Measurements from ENCODE around the gene FEZF2.

FEZF2 gene

GRCh38 chr3:62369476-62369743 lies 3.9 kb downstream of the FEZF2 start:
- Histone ChIP-seq H3K4me2 (no peak overlapping the region), H3K9me3 (replicated peaks in 1 of 11) (peaks cover 67 to 74% (median 70%) of the 10 kb centered on the region in 11 experiments), H3K9ac (no peak overlapping the region), H3K36me3 (peaks cover 0 to 5% (median 0%) of the 10 kb centered on the region in 11 experiments; a peak in 1 of 22 replicates), H3K4me3 (no peak overlapping the region), H3K27ac (no peak overlapping the region), H3K27me3 (peaks cover 14 to 29% (median 22%) of the 10 kb centered on the region in 11 experiments; a peak in 20 of 22 replicates), H3K4me1 (no peaks in the 10 kb centered on the region), H4K20me1 (no peaks in the 10 kb centered on the region)
- no peak for TF ChIP-seq Cebpa-rat (IDR thresholded peaks at IDR 0.05)

GRCh38 chr3:62368705-62369475 lies 4.5 kb downstream of the FEZF2 start:
- Histone ChIP-seq H3K36me3 (peaks cover 0 to 5% (median 0%) of the 10 kb centered on the region in 11 experiments; a peak in 1 of 22 replicates), H3K4me1 (no peaks in the 10 kb centered on the region), H3K4me3 (no peak overlapping the region), H3K9me3 (replicated peaks in 1 of 11) (peaks cover 62 to 69% (median 65%) of the 10 kb centered on the region in 11 experiments), H4K20me1 (no peaks in the 10 kb centered on the region), H3K4me2 (no peak overlapping the region), H3K9ac (no peak overlapping the region), H3K27ac (no peak overlapping the region), H3K27me3 (peaks cover 14 to 24% (median 20%) of the 10 kb centered on the region in 11 experiments; a peak in 20 of 22 replicates)
- TF ChIP-seq Cebpa-rat (IDR thresholded peaks at IDR 0.05), result no peak

GRCh38 chr3:62368290-62368704 lies 5.1 kb downstream of the FEZF2 start:
- Histone ChIP-seq H3K4me2 (no peak overlapping the region), H3K36me3 (peaks cover 0 to 5% (median 0%) of the 10 kb centered on the region in 11 experiments; a peak in 1 of 22 replicates), H3K27me3 (peaks cover 14 to 22% (median 20%) of the 10 kb centered on the region in 11 experiments; a peak in 20 of 22 replicates), H3K4me3 (no peak overlapping the region), H3K4me1 (no peaks in the 10 kb centered on the region), H3K9me3 (replicated peaks in 1 of 11) (peaks cover 56 to 63% (median 59%) of the 10 kb centered on the region in 11 experiments), H3K27ac (no peak overlapping the region), H3K9ac (no peak overlapping the region), H4K20me1 (no peaks in the 10 kb centered on the region)
- no peak for TF ChIP-seq Cebpa-rat (IDR thresholded peaks at IDR 0.05)

GRCh38 chr3:62367763-62368195 lies 5.6 kb downstream of the FEZF2 start:
- no peak for TF ChIP-seq Cebpa-rat (IDR thresholded peaks at IDR 0.05)

GRCh38 chr3:62366126-62366484 lies 7.2 kb downstream of the FEZF2 start:
- Histone ChIP-seq H3K9ac (no peak overlapping the region), H3K27me3 (peaks cover 14 to 22% (median 20%) of the 10 kb centered on the region in 11 experiments; a peak in 20 of 22 replicates), H4K20me1 (no peaks in the 10 kb centered on the region), H3K27ac (no peak overlapping the region), H3K4me2 (no peak overlapping the region), H3K4me1 (peaks cover 2 to 9% (median 8%) of the 10 kb centered on the region in 10 experiments), H3K36me3 (peaks cover 0 to 5% (median 0%) of the 10 kb centered on the region in 11 experiments; a peak in 1 of 22 replicates), H3K4me3 (no peak overlapping the region), H3K9me3 (replicated peaks in 1 of 11) (peaks cover 34 to 42% (median 38%) of the 10 kb centered on the region in 11 experiments)
- TF ChIP-seq Cebpa-rat (IDR thresholded peaks at IDR 0.05), result no peak

More at GRCh38 chr3:62367763-62368195, 5.6 kb downstream of the FEZF2 start:
- no peak overlapping the region for H3K4me3 ChIP-seq
- no peak overlapping the region for H3K4me2 ChIP-seq
- peaks cover 14 to 22% (median 20%) of the 10 kb centered on the region in 11 experiments; a peak in 20 of 22 replicates for H3K27me3 ChIP-seq
- no peaks in the 10 kb centered on the region for H3K4me1 ChIP-seq
- peaks cover 0 to 5% (median 0%) of the 10 kb centered on the region in 11 experiments; a peak in 1 of 22 replicates for H3K36me3 ChIP-seq
- no peak overlapping the region for H3K9ac ChIP-seq
- no peaks in the 10 kb centered on the region for H4K20me1 ChIP-seq
- peaks cover 51 to 57% (median 54%) of the 10 kb centered on the region in 11 experiments for H3K9me3 ChIP-seq (replicated peaks in 1 of 11)
- H3K27ac ChIP-seq, result no peak overlapping the region

DNA sequence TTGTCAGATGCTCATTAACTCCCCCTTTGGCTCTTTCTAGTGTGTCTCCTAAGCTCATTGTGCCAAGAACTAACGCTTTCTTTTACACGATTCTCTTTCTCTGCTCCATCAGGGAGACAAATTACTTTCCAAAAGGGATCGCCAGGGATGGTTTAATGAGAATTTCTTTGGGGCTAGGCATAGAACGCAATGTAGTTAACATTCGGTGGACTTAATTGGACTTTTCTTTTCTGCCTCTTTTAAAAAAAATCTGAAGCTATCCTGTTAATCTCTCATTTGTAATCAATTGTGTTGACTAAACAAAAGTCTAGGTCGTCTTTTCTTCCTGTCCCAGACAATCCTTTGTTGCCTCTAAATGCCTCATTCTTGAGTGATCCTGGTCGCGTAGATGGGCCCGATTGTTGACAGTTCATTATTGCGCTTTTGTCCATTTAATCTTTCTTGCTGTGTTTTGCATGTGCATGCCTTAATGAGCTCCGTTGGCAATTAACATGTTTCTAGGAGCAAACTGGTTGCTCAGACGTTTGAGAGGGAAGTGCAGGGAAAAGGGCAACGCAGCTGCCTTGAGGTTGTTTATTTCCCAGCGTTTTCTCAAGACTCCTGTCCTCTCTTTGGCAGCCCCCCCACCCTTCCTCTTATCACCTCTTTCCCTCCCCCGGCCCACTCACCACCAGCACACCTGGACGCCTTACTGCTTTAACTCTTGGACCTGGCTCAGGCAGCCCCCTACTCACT lies 7.8 kb downstream of the FEZF2 start:
- no peak for TF ChIP-seq Cebpa-rat (IDR thresholded peaks at IDR 0.05)
- no peak overlapping the region for H3K9ac ChIP-seq
- H3K4me3 ChIP-seq, result no peak overlapping the region
- H3K9me3 ChIP-seq (replicated peaks in 1 of 11), result peaks cover 29 to 36% (median 32%) of the 10 kb centered on the region in 11 experiments
- H3K4me2 ChIP-seq, result no peak overlapping the region
- no peak overlapping the region for H3K27ac ChIP-seq
- peaks cover 8 to 14% (median 13%) of the 10 kb centered on the region in 10 experiments for H3K4me1 ChIP-seq
- H3K27me3 ChIP-seq, result peaks cover 14 to 22% (median 20%) of the 10 kb centered on the region in 11 experiments; a peak in 20 of 22 replicates
- peaks cover 0 to 5% (median 0%) of the 10 kb centered on the region in 11 experiments; a peak in 1 of 22 replicates for H3K36me3 ChIP-seq
- no peaks in the 10 kb centered on the region for H4K20me1 ChIP-seq

DNA sequence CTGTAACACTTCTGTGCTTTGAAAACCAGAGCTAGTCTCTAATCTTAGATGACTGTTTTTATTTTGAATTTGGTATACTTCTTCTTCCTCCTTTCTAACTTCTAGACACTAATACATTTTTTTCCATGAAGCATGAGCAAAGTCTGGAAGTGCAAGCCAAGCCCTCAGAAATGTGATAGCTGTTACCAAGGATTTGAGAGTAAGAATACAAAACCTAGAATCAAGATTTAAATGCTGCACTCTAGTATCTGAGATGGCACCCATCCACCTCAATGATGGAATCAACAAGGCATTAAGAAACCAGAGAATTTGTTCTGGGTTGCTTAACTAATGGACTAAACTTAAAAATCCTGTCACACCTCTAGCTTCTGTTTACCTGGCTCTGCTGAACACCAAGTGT lies 9.2 kb downstream of the FEZF2 start:
- H3K4me2 ChIP-seq, result no peak overlapping the region
- no peak for TF ChIP-seq Cebpa-rat (IDR thresholded peaks at IDR 0.05)
- H3K9ac ChIP-seq, result no peak overlapping the region
- peaks cover 14 to 22% (median 20%) of the 10 kb centered on the region in 11 experiments; a peak in 20 of 22 replicates for H3K27me3 ChIP-seq
- peaks cover 15 to 22% (median 18%) of the 10 kb centered on the region in 11 experiments for H3K9me3 ChIP-seq (replicated peaks in 1 of 11)
- H3K36me3 ChIP-seq, result peaks cover 0 to 5% (median 0%) of the 10 kb centered on the region in 11 experiments; a peak in 1 of 22 replicates
- no peak overlapping the region for H3K27ac ChIP-seq
- peaks cover 8 to 15% (median 14%) of the 10 kb centered on the region in 10 experiments for H3K4me1 ChIP-seq
- H4K20me1 ChIP-seq, result no peaks in the 10 kb centered on the region
- H3K4me3 ChIP-seq, result no peak overlapping the region

DNA sequence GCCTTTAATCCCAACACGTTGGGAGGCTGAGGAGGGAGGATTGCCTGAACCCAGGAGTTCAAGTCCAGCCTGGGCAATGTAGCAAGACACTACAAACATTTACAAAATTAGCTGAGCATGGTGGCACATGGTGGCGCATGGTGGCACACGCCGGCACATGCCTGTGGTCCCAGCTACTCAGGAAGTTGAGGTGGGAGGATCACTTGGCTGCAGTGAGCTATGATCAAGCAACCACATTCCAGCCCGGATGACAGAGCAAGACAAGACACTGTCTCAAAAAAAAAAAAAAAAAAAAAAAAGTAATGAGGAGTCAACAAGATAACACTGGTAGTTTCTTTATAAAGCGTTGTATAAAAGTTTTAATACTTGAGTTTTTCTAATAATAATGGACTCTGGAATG lies 10.1 kb downstream of the FEZF2 start:
- Histone ChIP-seq H3K27ac (no peak overlapping the region), H3K9ac (no peak overlapping the region), H3K9me3 (replicated peaks in 1 of 11) (peaks cover 6 to 13% (median 9%) of the 10 kb centered on the region in 11 experiments), H4K20me1 (no peaks in the 10 kb centered on the region), H3K36me3 (peaks cover 0 to 1% (median 0%) of the 10 kb centered on the region in 11 experiments; a peak in 1 of 22 replicates), H3K4me1 (peaks cover 8 to 15% (median 14%) of the 10 kb centered on the region in 10 experiments), H3K4me3 (no peak overlapping the region), H3K4me2 (no peak overlapping the region), H3K27me3 (peaks cover 10 to 19% (median 17%) of the 10 kb centered on the region in 11 experiments; a peak in 20 of 22 replicates)
- TF ChIP-seq Cebpa-rat (IDR thresholded peaks at IDR 0.05), result no peak

DNA sequence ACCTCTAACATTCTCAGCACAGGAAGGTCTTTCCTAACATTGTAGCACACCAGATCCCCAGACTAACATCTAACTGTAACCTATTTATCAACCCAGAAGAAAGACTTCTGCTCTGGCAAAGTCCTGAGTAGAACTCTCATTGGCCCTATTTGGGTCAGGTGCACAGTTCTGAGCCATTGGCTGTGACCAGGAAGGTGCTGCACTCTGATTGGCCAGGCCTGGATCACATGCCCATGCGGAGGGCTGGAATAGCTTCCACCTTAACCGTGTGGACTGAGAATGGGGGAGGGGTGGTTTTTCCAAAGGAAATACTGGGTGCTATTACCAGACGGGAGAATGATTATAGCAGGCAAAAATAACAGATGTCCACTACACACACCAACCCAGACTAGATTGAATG lies 11.5 kb downstream of the FEZF2 start:
- no peak overlapping the region for H3K9ac ChIP-seq
- peaks cover 0 to 4% (median 0%) of the 10 kb centered on the region in 11 experiments; a peak in 4 of 22 replicates for H3K9me3 ChIP-seq (replicated peaks in 1 of 11)
- TF ChIP-seq Cebpa-rat (IDR thresholded peaks at IDR 0.05), result no peak
- no peak overlapping the region for H3K4me3 ChIP-seq
- H3K27me3 ChIP-seq, result peaks cover 0 to 4% (median 2%) of the 10 kb centered on the region in 11 experiments; a peak in 11 of 22 replicates
- peak overlapping the region in 8 of 11 experiments; percentile 35 to 65 (median 52); a peak in 10 of 22 replicates for H3K4me2 ChIP-seq
- peaks cover 8 to 15% (median 14%) of the 10 kb centered on the region in 10 experiments for H3K4me1 ChIP-seq
- H4K20me1 ChIP-seq, result no peaks in the 10 kb centered on the region
- H3K36me3 ChIP-seq, result no peaks in the 10 kb centered on the region
- no peak overlapping the region for H3K27ac ChIP-seq

All from BLaER1 treated with 17β-estradiol and CSF1 and Interleukin-3, amounts not matched to agents 10 nM and 100 nM (cell line).